Osteocyte (in vitro differentiated cells): ENCODE measurements around the gene ENKUR. TPM values are rescaled to one million over a fixed set of nuclear protein-coding genes. Genes with fewer than 3 reads are reported as not detected.

ENCODE experiments used
- DNase-seq: peaks from one replicate; pipeline ENCODE4 v3.0.0; 2021; ENCODE audit warnings: mixed read lengths; ENCODE audit not compliant: unreplicated experiment; ENCODE audit errors: extremely low spot score
- H3K27ac Mint-ChIP-seq: one replicate; pipeline ENCODE4 v1.8.0; 2021; ENCODE audit warnings: mild to moderate bottlenecking, mixed read lengths; ENCODE audit not compliant: unreplicated experiment
- H3K27me3 Mint-ChIP-seq: one replicate; pipeline ENCODE4 v1.8.0; 2021; ENCODE audit warnings: mixed read lengths; ENCODE audit not compliant: unreplicated experiment
- H3K36me3 Mint-ChIP-seq: one replicate; pipeline ENCODE4 v1.8.0; 2021; ENCODE audit warnings: mixed read lengths; ENCODE audit not compliant: unreplicated experiment
- H3K4me1 Mint-ChIP-seq: one replicate; pipeline ENCODE4 v1.8.0; 2021; ENCODE audit warnings: mixed read lengths; ENCODE audit not compliant: unreplicated experiment
- H3K4me3 Mint-ChIP-seq: one replicate; pipeline ENCODE4 v1.8.0; 2021; ENCODE audit warnings: mild to moderate bottlenecking, moderate library complexity, mixed read lengths; ENCODE audit not compliant: unreplicated experiment
- H3K9me3 Mint-ChIP-seq: one replicate; pipeline ENCODE4 v1.8.0; 2021; ENCODE audit warnings: mixed read lengths; ENCODE audit not compliant: unreplicated experiment
- CTCF ChIP-seq: fragments of 200-600 bp; sonication (generic); IDR thresholded peaks from 2 replicates; pipeline ENCODE4 v1.5.0; 2021; ENCODE audit warnings: antibody characterized with exemption, mild to moderate bottlenecking, moderate library complexity
- total RNA-seq: library from RNA; stranded (reverse); gene quantifications from 2 replicates; pipeline ENCODE4 v1.2.1, GENCODE V29; 2021

Gene ENKUR
- total RNA-seq, 1 donor from 2014 or later, result 0.62 TPM

GRCh38 chr10:24951201-24952142, 64.5 kb downstream of the ENKUR start:
- Mint-ChIP-seq H3K9me3 (no peaks in the 10 kb centered on the region), H3K27me3 (no peaks in the 10 kb centered on the region), H3K27ac (peak overlapping the region; percentile 69), H3K36me3 (no peaks in the 10 kb centered on the region), H3K4me1 (peaks cover 30% of the 10 kb centered on the region), H3K4me3 (peak overlapping the region; percentile 59)
- DNase-seq, result no peak
- TF ChIP-seq CTCF, result no peak

- H3K27me3 Mint-ChIP-seq, result no peaks in the 10 kb centered on the region
- peaks cover 30% of the 10 kb centered on the region for H3K4me1 Mint-ChIP-seq
- H3K27ac Mint-ChIP-seq, result no peak overlapping the region
- no peaks in the 10 kb centered on the region for H3K36me3 Mint-ChIP-seq
- H3K9me3 Mint-ChIP-seq, result no peaks in the 10 kb centered on the region
- H3K4me3 Mint-ChIP-seq, result no peak overlapping the region
- TF ChIP-seq CTCF, result no peak
- no peak for DNase-seq
These were observed 65.5 kb downstream of the ENKUR start for GRCh38 chr10:24950439-24950838.

GRCh38 chr10:24949616-24950015, 66.3 kb downstream of the ENKUR start:
- no peaks in the 10 kb centered on the region for H3K36me3 Mint-ChIP-seq
- H3K9me3 Mint-ChIP-seq, result no peaks in the 10 kb centered on the region
- no peak overlapping the region for H3K27ac Mint-ChIP-seq
- H3K27me3 Mint-ChIP-seq, result no peaks in the 10 kb centered on the region
- no peak for DNase-seq
- no peak for TF ChIP-seq CTCF
- H3K4me3 Mint-ChIP-seq, result no peak overlapping the region
- peaks cover 33% of the 10 kb centered on the region for H3K4me1 Mint-ChIP-seq

GRCh38 chr10:24947304-24948097, 68.5 kb downstream of the ENKUR start:
- peaks cover 24% of the 10 kb centered on the region for H3K4me1 Mint-ChIP-seq
- no peaks in the 10 kb centered on the region for H3K36me3 Mint-ChIP-seq
- DNase-seq, result no peak
- no peaks in the 10 kb centered on the region for H3K27me3 Mint-ChIP-seq
- no peak overlapping the region for H3K4me3 Mint-ChIP-seq
- no peaks in the 10 kb centered on the region for H3K9me3 Mint-ChIP-seq
- no peak for TF ChIP-seq CTCF
- no peak overlapping the region for H3K27ac Mint-ChIP-seq
